HG02884 (cell line): ENCODE results near the gene TAS2R41.

ENCODE experiments used
- ATAC-seq: cut with Tn5 transposase; IDR thresholded peaks from one replicate; pipeline ENCODE4 v1.9.1; 2021; ENCODE audit warnings: mild to moderate bottlenecking, moderate library complexity; ENCODE audit not compliant: unreplicated experiment

Gene TAS2R41

DNA sequence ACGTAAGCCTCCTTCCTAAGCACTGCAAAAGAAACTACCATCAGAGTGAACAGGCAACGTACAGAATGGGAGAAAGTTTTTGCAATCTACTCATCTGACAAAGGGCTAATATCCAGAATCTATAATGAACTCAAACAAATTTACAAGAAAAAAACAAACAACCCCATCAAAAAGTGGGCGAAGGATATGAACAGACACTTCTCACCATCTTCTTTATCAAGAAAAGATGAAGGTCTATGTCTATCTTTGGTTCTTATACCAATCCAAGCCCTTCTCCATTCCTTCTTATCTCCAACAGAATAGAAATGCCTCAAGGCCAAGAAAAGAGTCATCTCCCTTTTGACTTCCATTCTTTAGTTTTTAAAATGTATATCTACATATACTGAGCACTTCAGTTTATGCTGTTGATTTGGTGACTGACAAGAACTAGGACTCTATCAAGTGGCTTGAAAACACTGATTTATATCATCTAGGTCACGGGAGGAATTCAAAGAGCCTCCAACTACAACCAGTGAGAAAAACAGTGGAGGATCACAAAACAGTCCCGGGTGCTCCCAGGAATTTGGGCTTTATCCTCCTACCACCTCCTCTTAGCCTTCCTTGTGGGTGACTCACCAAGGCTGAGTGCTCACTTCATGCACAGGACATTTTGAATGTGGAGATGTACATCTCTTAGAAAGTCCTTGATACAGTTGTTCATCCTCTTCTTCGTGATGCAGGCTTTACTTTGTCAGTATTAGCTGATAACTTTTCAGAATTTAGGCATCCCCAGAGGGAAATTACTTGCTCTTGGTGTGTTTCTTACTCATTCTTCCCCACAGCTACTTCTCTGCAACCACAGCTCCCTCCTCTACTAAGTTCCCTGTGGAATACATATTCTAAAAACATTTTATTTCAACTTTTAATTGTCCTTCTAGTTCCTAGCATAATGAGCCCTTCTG, 15.4 kb downstream of the TAS2R41 start:
- no peak for ATAC-seq

DNA sequence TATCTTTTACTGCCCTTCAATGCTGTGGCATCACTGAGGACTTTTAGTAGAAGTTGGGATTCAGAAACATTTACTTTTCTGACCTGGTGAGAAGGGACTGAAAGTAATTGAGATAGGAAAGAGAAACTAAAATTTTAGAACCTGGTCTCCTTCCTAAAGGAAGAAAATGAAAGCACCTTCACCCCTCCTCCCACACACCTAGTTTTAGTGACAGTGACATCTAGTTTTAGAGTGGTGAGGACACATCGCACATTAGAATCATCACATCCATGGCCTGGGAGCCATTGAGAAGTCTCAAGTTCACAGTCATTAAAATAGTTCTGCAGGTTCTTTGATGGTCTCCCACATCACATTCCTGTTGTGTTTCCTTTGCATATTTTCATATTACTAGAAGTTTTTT, 16.1 kb downstream of the TAS2R41 start:
- no peak for ATAC-seq

DNA sequence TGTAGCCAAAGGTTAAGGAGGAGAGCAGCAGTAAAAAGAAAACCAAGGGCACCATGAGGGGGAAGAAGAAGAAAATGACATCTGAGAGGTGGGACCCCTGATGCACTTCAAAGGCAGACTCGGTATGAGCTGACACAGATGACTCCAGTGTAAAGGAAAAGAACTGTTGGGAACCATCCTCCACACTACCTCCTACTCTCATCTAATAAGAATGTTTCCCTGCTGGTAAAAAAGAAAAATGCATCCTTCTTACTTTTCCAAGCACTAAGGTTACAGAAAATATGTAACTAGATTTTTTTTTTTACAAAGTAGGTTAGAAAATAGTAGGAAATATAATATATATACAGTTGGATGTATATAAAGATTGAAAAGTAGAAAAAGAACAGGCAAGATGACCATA, 16.9 kb downstream of the TAS2R41 start:
- no peak for ATAC-seq

DNA sequence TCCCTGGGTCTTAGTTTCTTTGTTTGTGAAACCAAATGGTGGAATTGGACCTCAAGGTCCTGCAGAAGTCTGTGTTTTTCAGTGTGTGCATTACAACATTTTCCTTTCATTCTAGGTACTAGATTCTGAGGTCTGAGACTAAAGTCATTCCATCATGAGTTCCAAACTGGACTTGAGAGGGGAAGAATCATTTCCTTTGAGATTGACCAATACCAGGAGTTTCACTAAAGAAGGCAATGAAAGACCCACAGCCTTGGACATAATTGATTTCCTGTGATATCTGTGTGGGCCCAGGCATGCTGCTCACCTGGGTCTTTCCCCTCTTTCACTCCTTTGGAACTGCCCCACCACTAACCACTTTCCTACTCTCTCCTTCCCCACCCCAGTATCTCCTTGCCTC, 18.2 kb downstream of the TAS2R41 start:
- ATAC-seq, result no peak

DNA sequence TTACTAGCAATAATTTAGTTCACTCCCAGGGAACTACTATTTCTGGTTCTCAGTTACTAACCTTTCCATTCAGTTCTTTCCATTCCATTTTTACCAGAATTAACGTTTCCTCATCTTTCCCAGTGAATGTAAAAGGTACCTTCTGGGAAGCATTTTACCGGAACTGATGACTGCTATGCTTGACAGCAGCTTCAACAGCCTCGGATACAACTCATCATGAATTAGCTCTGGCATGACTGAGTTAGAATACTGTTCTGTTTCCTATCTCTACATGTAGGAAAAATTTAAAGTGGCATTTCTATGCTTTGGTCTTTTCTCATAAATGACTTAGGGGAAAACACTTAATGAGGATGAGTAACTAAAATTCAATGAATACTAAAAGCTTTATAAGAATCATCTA, 18.6 kb downstream of the TAS2R41 start:
- no peak for ATAC-seq

DNA sequence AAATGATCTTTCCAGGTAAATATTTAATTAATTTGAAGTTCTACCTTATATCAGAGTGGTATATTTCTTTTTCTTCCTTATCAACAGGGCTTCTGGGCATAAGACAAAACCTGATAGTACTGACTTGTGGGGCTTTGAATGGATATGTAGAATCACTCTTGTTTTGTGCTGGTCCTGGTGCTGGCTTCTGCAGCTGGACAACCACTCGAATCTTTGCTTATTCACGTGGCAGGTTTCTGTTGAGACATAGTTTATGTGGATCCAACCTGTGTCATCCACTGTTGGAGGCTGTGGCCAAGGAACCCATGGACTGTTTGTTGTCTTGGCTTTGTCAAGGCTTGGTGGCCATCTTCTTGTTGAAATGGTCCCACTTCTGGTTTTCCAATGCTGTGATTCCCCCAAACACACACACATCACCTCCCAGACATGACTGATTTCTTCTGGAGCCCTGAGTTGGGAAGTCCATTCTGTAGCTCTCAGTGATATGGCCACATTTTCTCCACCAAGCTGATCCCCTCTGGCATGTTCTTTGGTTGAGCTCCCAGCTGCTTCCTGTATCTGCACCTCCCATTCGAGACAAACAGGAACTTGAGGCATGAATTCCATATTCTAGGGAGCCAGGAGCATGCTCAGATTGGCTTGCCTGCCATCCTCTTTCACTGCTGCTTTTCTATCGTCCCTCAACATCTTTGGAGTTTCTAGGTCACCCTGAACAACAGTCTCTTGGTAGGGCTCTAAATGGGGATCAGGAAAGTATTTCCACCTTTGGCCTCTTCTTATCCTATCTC, 19.5 kb downstream of the TAS2R41 start:
- ATAC-seq, result no peak

DNA sequence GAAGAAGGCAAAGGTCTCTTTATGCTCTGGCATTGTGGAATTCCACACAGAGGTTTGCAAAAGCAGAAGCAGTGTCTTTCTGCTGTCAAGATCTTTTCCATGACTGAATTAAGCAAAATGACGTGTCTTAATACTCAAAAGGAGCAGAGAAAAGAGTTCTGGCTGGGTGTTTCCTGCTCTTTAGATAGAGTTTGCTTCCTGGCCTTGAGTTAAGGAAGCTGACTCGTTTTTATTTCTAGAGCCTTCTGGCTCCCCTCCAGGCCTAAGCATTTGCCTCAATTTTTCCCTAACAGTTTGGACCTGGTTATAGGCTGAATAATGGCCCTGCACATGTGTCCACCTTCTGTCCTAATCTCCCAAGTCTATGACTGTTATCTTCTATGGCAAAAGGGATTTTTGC, 21.6 kb downstream of the TAS2R41 start:
- no peak for ATAC-seq

DNA sequence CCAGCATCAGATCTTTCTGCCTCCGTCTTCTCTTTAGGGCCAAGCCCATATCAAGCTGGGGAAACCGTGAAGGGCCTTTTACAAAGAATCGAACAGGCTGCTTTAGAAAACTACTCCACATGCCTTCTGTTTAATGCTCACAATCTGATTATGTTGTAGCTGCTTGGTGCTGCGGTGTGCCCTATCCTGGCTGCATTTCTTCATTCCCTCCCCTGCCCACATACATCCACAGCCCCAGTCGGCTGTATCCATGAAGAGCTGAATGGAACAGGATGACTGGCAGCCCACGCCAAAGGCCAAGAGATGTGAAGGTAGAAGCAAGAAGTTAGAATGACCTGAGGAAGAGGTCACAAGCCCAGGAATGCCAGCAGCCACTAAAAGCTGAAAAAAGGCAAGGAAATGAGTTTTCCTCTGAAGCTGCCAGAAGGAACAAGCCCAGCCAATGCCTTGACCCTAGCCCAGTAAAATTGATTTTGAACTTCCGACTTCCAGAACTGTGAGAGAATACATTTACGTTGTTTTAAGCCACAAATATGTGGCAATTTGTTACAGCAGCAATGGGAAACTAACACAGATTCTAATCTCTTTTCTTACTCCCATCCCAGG, 22.2 kb downstream of the TAS2R41 start:
- no peak for ATAC-seq

DNA sequence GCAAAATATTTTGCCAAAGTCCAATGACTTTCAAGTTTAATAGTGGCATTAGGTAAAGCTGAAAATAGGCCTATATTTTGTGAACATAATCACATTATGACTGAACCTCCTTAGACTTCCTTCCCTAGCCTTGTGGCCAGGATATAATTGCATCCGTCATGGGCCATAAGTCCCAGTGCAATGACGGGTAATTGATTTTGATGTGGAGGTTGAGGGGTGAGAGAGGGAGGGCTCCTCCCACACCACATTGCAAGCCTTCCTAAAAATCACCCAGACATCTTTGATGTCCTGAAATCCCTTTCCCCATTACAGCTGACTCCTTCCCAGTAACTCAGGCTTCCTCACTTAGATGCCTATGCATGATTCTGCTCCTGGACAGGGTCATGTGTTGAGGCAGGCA, 25.6 kb downstream of the TAS2R41 start:
- no peak for ATAC-seq

DNA sequence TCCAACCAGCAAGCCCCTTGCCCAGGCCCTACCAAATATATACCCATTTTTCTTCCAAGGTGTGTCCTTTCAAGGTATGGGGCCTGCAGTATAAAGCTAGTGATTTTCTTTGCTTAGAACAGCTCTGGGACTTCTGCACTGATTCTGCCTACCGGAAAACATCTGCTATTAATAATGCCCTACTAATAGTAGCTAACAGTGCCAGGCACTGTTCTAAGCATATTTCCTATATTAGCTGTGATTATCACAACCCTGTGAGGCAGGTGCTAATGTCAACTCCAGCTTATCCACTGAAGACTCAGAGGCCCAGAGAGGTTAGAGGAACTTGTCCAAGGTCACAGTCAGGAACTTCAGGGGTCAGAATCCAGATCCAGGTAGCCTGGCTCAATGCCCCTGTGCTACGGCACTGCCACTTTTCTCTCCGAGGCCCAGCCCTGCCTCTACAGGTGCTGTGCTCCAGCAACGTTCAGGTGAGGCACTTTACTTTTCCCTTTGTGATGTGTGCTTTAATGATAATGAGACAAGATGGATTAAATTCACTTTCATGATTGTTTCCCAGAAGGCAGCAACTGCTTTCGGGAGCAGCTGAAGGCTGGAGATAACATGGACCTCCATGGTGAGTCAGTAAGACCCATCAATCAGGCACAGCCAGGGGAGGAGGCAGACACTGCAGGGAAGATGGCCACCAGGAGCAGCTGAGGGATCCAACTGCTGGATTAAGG, 26.7 kb downstream of the TAS2R41 start:
- ATAC-seq, result no peak

DNA sequence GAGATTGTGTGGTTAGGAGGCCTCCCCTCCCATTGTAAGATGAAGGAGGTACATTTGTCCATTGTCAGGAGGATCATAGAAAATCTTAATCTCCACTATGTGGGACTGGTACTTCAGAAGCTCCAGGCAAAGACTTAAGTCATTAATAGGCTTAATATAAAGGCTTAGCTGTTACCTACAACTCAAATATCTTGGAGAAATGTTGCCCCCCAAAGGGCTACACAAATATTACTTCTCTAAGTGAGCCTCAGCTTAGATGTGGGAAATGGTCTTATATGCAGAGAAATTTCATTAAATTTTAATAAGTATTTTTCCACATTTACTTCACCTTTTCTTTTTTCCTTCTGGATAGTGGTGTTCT, 27.2 kb downstream of the TAS2R41 start:
- no peak for ATAC-seq

DNA sequence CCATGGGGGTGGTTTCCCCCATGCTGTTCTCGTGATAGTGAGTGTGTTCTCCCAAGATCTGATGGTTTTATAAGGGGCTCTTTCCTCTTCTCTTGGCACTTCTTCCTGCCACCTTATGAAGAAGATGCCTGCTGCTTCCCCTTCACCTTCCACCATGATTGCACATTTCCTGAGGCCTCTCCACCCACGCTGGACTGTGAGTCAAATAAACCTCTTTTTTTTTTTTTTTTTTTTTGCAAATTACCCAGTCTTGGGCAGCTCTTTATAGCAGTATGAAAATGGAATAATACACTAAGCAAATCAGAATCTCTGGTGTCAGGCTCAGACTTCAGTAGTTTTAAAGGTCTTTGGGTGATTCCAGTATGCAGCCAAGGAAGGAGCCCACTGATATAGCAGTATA, 28.2 kb downstream of the TAS2R41 start:
- ATAC-seq, result no peak

DNA sequence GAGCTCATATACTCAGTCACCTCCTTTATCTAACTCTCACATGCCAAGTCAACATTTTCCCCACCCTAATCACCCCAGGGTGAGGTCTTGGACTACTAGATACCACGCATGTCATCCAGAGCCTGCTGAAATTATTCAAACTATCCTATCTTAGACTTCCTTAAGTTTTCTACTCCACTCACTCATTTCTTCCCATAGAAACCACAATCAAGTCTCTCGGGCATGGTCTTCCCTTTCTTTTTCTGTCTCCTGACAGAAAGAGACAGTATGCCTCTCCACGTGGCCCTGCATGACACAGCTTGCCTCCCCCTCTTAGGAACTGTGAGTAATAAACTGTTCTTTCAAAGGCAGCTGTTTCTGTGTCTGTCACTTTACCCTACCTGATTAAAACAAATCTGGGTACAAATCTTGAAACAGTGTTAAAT, 29.4 kb downstream of the TAS2R41 start:
- no peak for ATAC-seq

DNA sequence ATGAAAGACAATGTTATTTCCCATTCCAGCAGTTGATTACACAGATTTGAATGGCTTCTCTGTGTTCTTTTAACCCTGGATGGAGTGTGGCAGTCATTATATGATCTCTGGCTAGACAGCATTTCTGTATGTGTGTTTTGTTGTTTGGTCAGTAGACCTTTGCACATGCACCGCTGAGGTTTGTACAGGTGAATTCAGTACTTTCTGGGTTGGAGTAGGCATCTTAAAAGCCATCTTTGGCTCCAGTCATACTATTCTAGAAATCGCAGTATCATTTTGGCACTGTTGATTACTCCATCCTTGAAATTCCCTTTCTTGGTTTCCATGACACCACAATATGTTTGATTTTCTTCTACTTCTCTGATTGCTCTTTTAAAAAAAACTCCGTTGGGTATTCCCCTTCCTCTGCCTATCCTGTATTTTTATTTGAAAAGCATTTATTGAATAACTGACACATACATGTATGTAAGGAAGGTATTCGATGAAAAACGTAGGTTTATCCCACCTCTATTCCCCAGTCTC, 29.9 kb downstream of the TAS2R41 start:
- no peak for ATAC-seq

DNA sequence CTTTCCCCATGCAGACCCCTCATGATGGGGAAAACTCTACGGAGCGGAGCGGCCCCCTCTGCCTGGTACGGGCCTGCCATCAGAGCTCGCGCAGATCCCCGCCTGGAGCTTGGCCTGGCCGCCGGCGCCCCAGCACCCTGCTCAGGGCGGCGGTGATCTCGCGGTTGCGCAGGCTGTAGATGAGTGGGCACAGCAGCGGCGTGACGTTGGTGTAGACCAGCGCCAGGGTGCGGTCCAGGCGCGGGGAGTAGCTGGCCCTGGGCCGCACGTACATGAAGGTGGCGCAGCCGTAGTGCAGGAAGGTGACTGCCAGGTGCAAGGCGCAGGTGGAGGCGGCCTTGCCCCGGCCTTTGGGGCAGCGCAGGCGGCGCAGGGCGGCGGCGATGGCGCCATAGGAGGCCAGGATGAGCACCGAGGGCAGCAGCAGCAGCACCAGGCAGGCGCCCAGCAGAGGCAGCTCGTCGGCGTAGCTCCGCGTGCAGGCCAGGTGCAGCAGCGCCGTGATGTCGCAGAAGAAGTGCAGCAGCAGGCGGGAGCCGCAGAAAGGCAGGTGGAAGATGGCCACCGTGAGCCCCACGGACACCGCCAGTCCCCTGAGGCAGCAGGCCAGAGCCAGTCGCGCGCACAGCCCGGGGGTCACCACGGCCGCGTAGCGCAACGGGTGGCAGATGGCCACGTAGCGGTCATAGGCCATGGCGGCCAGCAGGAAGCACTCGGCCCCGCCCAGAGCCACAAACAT, 33.4 kb downstream of the TAS2R41 start:
- ATAC-seq, result no peak

DNA sequence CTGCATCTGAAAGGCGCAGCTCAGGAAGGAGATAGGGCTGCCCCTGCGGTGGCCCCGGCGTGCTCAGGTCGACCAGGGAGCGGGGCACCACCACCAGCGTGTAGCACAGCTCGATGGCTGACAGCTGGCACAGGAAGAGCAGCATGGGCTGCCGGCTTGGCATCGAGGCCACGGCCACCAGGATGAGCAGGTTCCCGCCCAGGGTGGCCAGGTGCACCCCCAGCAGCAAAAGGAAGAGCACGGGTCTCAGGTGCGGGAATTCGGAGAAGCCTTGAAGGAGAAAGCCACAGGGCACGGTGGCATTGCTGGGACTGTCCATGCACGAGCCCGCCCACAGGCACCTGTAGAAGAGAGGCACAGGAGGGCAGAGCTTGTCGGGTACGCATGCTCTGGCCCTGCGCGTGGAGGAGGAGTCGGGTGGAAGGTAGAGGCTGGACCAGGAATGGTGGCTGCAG, 33.9 kb downstream of the TAS2R41 start:
- ATAC-seq, result no peak

DNA sequence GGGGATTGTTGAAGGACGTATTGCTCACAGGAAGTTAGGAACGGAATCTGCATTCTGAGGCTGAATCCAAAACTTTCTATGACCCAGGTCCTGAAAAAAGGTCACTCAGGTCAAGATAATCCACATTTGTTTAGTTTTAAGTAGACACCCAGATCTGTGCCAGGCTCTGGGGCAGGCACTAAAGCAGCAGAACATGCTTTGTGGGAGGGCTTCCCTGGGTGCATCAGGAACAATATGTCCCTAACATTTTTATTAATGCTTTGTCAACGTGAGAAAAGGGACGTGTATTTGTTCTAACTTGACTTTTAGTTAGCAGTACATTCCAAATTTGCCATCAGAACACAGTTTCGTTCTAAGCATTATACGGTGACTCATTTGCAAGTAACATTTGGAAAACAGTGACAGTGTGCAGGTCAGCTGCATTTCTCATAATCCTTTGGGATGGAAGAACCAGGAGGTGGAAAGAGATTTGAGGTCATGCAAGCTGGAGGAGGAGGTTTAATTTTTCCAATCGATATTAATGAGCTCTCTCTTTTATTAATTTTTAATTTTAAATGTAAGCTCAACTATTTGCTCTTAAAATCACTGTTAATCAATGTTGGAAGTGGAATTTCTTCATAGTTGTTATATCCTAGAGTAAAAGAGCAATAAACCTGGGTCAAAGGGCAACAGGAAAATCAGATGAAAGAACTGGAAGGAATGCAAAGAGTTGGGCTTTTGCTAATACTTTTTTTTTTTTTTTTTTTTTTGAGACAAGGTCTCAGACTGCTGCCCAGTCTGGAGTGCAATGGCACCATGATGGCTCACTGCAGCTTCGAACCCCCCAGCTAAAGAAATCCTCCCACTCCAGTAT, 35.0 kb downstream of the TAS2R41 start:
- no peak for ATAC-seq

DNA sequence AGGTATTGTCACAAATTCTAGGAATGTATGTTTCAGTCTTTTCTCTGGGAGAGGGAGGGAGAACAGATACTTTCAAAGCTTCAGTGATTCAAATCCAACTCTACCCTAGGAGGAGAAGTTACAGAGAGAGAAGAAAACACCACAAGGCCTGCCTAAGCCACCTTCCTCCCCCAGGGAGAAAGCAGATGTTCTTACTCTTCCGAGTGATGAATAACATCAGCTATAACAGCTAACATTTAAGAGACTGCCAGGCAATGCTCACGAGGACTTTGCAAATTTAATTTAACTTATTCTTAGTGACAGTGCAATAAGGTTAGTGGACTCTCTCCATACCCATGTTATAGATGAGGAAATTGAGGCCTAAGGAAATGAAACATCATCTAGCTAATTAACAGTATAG, 36.8 kb downstream of the TAS2R41 start:
- no peak for ATAC-seq
